Smooth muscle cell (in vitro differentiated cells): ENCODE data around the gene IKZF3. TPM values are rescaled to one million over a fixed set of nuclear protein-coding genes. Genes with fewer than 3 reads are reported as not detected.
"Not testable (repeated sequence)": the region's sequence is repeated elsewhere in the genome, so short reads cannot be mapped to it uniquely, and the experiment has no call there.

Experiments
- DNase-seq: peaks from one replicate; lab custom pipeline; 2025; ENCODE audit not compliant: unreplicated experiment; lab: John Stamatoyannopoulos, UW
- H2AFZ ChIP-seq: fragments of 200-600 bp; sonication (generic); 2 replicates; pipeline ENCODE4 v1.6.0; 2016; ENCODE audit warnings: antibody characterized with exemption, low read depth, mild to moderate bottlenecking
- H3F3A ChIP-seq: fragments of 200-600 bp; sonication (generic); 2 replicates; pipeline ENCODE4 v1.6.0; 2017; ENCODE audit warnings: antibody characterized with exemption, low read depth
- H3K27ac ChIP-seq: fragments of 200-600 bp; sonication (generic); 2 replicates; pipeline ENCODE4 v1.5.1; 2016; ENCODE audit warnings: low read depth, mild to moderate bottlenecking
- H3K27me3 ChIP-seq: fragments of 200-600 bp; sonication (generic); 2 replicates; pipeline ENCODE4 v1.6.1; 2016; ENCODE audit warnings: low read depth, mild to moderate bottlenecking
- H3K36me3 ChIP-seq: fragments of 200-600 bp; sonication (generic); 2 replicates; pipeline ENCODE4 v1.5.1; 2016; ENCODE audit warnings: low read depth
- H3K4me1 ChIP-seq: fragments of 200-600 bp; sonication (generic); 2 replicates; pipeline ENCODE4 v1.5.1; 2016; ENCODE audit warnings: low read depth
- H3K4me2 ChIP-seq: fragments of 200-600 bp; sonication (generic); 2 replicates; pipeline ENCODE4 v1.6.0; 2016; ENCODE audit warnings: mild to moderate bottlenecking
- H3K4me3 ChIP-seq: fragments of 200-600 bp; sonication (generic); 2 replicates; pipeline ENCODE4 v1.5.1; 2016; ENCODE audit warnings: mild to moderate bottlenecking
- H3K79me2 ChIP-seq: fragments of 200-600 bp; sonication (generic); 2 replicates; pipeline ENCODE4 v1.6.0; 2016; ENCODE audit warnings: low read depth, mild to moderate bottlenecking
- H3K9ac ChIP-seq: fragments of 200-600 bp; sonication (generic); 2 replicates; pipeline ENCODE4 v1.6.0; 2016; ENCODE audit warnings: low read depth
- H3K9me3 ChIP-seq: fragments of 200-600 bp; sonication (generic); replicated peaks from 2 replicates; pipeline ENCODE4 v1.5.1; 2016; ENCODE audit warnings: low read depth
- H4K20me1 ChIP-seq: fragments of 200-600 bp; sonication (generic); 2 replicates; pipeline ENCODE4 v1.6.0; 2016; ENCODE audit warnings: low read depth
- CTCF ChIP-seq: fragments of 200-600 bp; sonication (generic); IDR thresholded peaks from 2 replicates; pipeline ENCODE4 v1.5.1; 2017; ENCODE audit warnings: borderline replicate concordance, mild to moderate bottlenecking, antibody characterized with exemption; ENCODE audit not compliant: insufficient read depth, poor library complexity, severe bottlenecking
- WGBS: methylation state at CpG from one replicate; pipeline ENCODE4 v1.1.7; 2016; ENCODE audit warnings: low lambda C conversion rate; 5-methylcytosine and 5-hydroxymethylcytosine counted together
- polyA plus RNA-seq: library from polyadenylated mRNA; unstranded; fragments of >200 nt; fragmentation: Nextera tagmentation; extraction: Ambion mirVana; gene quantifications from 2 replicates; pipeline ENCODE4 v1.2.1, GENCODE V29; 2016
- total RNA-seq: library from RNA; depleted of rRNA; stranded (reverse); fragments of >200 nt; gene quantifications from 2 replicates; pipeline ENCODE4 v1.2.3, GENCODE V29; 2014

IKZF3 gene
- total and polyA plus RNA-seq, 2 experiments from 2014 or later, result under 0.01 TPM; not detected in 1

- Histone ChIP-seq H3K4me3 (no peak overlapping the region), H3K36me3 (no peaks in the 10 kb centered on the region), H2AFZ (no peak overlapping the region), H3K27me3 (peaks cover 26% of the 10 kb centered on the region), H3K4me2 (no peak overlapping the region), H3K9ac (no peak overlapping the region), H3K4me1 (no peaks in the 10 kb centered on the region), H3K27ac (no peak overlapping the region), H4K20me1 (no peaks in the 10 kb centered on the region), H3K9me3 (no peaks in the 10 kb centered on the region), H3F3A (no peaks in the 10 kb centered on the region), H3K79me2 (no peaks in the 10 kb centered on the region)
- no peak for TF ChIP-seq CTCF
- 85% methylated on average over 2 of the region's 2 CpGs for WGBS
- DNase-seq, result no peak
Observed at GRCh38 chr17:39854909-39855308, 9.2 kb downstream of the IKZF3 start.

GRCh38 chr17:39852239-39852638, 11.9 kb downstream of the IKZF3 start:
- WGBS, result 53% methylated on average over 3 of the region's 3 CpGs

GRCh38 chr17:39850186-39850585, 13.9 kb downstream of the IKZF3 start:
- not testable (repeated sequence) for H2AFZ ChIP-seq, H3F3A ChIP-seq, H3K9ac ChIP-seq, H3K9me3 ChIP-seq, H3K36me3 ChIP-seq, H3K4me3 ChIP-seq, H3K79me2 ChIP-seq, DNase-seq, H3K4me2 ChIP-seq, H4K20me1 ChIP-seq, H3K27ac ChIP-seq, H3K4me1 ChIP-seq
- peaks cover 43% of the 10 kb centered on the region for H3K27me3 ChIP-seq

More at GRCh38 chr17:39852239-39852638, 11.9 kb downstream of the IKZF3 start:
- no peaks in the 10 kb centered on the region for H3F3A ChIP-seq
- H3K9ac ChIP-seq, result no peak overlapping the region
- H3K27me3 ChIP-seq, result peaks cover 40% of the 10 kb centered on the region
- H3K36me3 ChIP-seq, result no peaks in the 10 kb centered on the region
- H3K27ac ChIP-seq, result no peak overlapping the region
- H3K4me1 ChIP-seq, result no peaks in the 10 kb centered on the region
- no peak overlapping the region for H3K4me3 ChIP-seq
- TF ChIP-seq CTCF, result no peak
- H3K4me2 ChIP-seq, result no peak overlapping the region
- H2AFZ ChIP-seq, result no peak overlapping the region
- no peaks in the 10 kb centered on the region for H3K9me3 ChIP-seq
- no peak for DNase-seq
- H3K79me2 ChIP-seq, result no peaks in the 10 kb centered on the region
- H4K20me1 ChIP-seq, result no peaks in the 10 kb centered on the region

- TF ChIP-seq CTCF, result no peak
- no peaks in the 10 kb centered on the region for H3K4me1 ChIP-seq
- no peak for DNase-seq
- H3K79me2 ChIP-seq, result no peaks in the 10 kb centered on the region
- H3K9ac ChIP-seq, result no peak overlapping the region
- H3K4me3 ChIP-seq, result no peak overlapping the region
- H4K20me1 ChIP-seq, result no peaks in the 10 kb centered on the region
- peaks cover 39% of the 10 kb centered on the region for H3K27me3 ChIP-seq
- 88% methylated on average over 4 of the region's 4 CpGs for WGBS
- H2AFZ ChIP-seq, result no peak overlapping the region
- H3K27ac ChIP-seq, result no peak overlapping the region
- no peaks in the 10 kb centered on the region for H3K9me3 ChIP-seq
- H3K36me3 ChIP-seq, result no peaks in the 10 kb centered on the region
- no peak overlapping the region for H3K4me2 ChIP-seq
- no peaks in the 10 kb centered on the region for H3F3A ChIP-seq
Observed at GRCh38 chr17:39848600-39848999, 15.5 kb downstream of the IKZF3 start.
